Heart left ventricle (tissue), 16 donors: ENCODE data around the gene ARRDC2. TPM values are rescaled to one million over a fixed set of nuclear protein-coding genes. Genes with fewer than 3 reads are reported as not detected.
A peak's percentile ranks its signal among the peaks of the same experiment; 100 is the strongest.

Source experiments
- ATAC-seq, 4 donors: fragments of 200-7000 bp; cut with Tn5 transposase; one replicate each; pipeline ENCODE4 v1.9.1; 2020 to 2022; ENCODE audit warnings: moderate library complexity in 4 of 4, mild to moderate bottlenecking in 3 of 4, moderate number of reproducible peaks in 1 of 4
- DNase-seq, 5 donors: peaks; one replicate each; pipeline ENCODE4 v3.0.0-alpha.2; 2020
- H3K27ac ChIP-seq, 12 donors: fragments of 200-600 bp; sonication (generic) in 4 of 12; one replicate each; pipeline versions ENCODE4 v1.5.0 to v1.8.0; 2016 to 2022; ENCODE audit warnings: mild to moderate bottlenecking in 2 of 12
- H3K27me3 ChIP-seq, 9 donors: fragments of 200-600 bp; sonication (generic) in 2 of 9; one replicate each; pipeline versions ENCODE4 v1.5.1 to v1.8.0; 2016 to 2022; ENCODE audit warnings: mild to moderate bottlenecking in 3 of 9
- H3K36me3 ChIP-seq, 9 donors: fragments of 200-600 bp; sonication (generic) in 2 of 9; one replicate each; pipeline versions ENCODE4 v1.5.0 to v1.8.0; 2018 to 2022; ENCODE audit warnings: mild to moderate bottlenecking in 2 of 9
- H3K4me1 ChIP-seq, 12 donors: fragments of 200-600 bp; sonication (generic) in 4 of 12; one replicate each; pipeline versions ENCODE4 v1.5.0 to v1.8.0; 2016 to 2022; ENCODE audit warnings: mild to moderate bottlenecking in 3 of 12
- H3K4me3 ChIP-seq, 12 donors: fragments of 200-600 bp; sonication (generic) in 4 of 12; one replicate each; pipeline versions ENCODE4 v1.5.0 to v1.8.0; 2017 to 2022; ENCODE audit warnings: mild to moderate bottlenecking in 9 of 12, moderate library complexity in 4 of 12
- H3K9me3 ChIP-seq, 12 donors: fragments of 200-600 bp; sonication (generic) in 4 of 12; one replicate each; pipeline versions ENCODE4 v1.5.0 to v1.8.0; 2016 to 2022; ENCODE audit warnings: mild to moderate bottlenecking in 1 of 12
- CTCF ChIP-seq, 12 donors: fragments of 200-600 bp; sonication (generic) in 4 of 12; IDR thresholded peaks; one replicate each; pipeline versions ENCODE4 v1.5.0 to v1.8.0; 2018 to 2022; ENCODE audit warnings: antibody characterized with exemption in 12 of 12, mild to moderate bottlenecking in 5 of 12
- POLR2A ChIP-seq, 2 donors: fragments of 450-650 bp; IDR thresholded peaks; one replicate each; pipeline ENCODE4 v1.6.1; 2017; ENCODE audit warnings: antibody characterized with exemption in 2 of 2, mild to moderate bottlenecking in 2 of 2, moderate library complexity in 2 of 2
- WGBS, 4 donors: extraction: QIAGEN DNeasy Blood & Tissue Kit in 2 of 4; methylation state at CpG; one replicate each; pipeline versions ENCODE4 v1.1.5 to v1.1.7; 2013 to 2018; 5-methylcytosine and 5-hydroxymethylcytosine counted together
- intact Hi-C, 10 donors: fragments of 100-400 bp; cut with DNase I; formaldehyde crosslinking; loops; one replicate each; pipeline versions ENCODE4 v1.11.1 to v1.14.2; 2022
- polyA plus RNA-seq, 2 donors: library from polyadenylated mRNA; stranded (reverse); fragments of 200-250 nt; gene quantifications; one replicate each; pipeline ENCODE4 v1.2.3, GENCODE V29; 2013
- total RNA-seq, 9 donors: library from RNA; depleted of rRNA in 2 of 9; stranded (reverse); fragments of >200 nt in 2 of 9; fragmentation: NEBNext Ultra II Directional in 3 of 9; extraction: Animal tissue kit (Norgen Biotek cat#: 25700) in 3 of 9; gene quantifications; one replicate each; pipeline versions ENCODE4 v1.1.0 to v1.2.4, GENCODE V29; 2016 to 2023
- donor health status: ischemic (EF 13 %, LVEDD 7.1; RV severe dilation, severe dysfunction).
- donor health status: healthy with polysubstance abuse.
- donor health status: DM: no; HTN: yes; CAD: no.
- donor health status: DM: no; HTN: no; CAD: no.
- donor health status: ischemic (EF 25% LVEDD 6.9; RV normal size, moderate dysfunction).
- donor health status: ischemic (EF 25% LVEDD 5.7; RV mildly dilated, moderate dysfunction).
- donor health status: healthy.
- donor health status: DM: yes; HTN: yes; CAD: no.
- donor health status: ischemic (EF 35%, LVEDD 5.7; RV mildly dilated, moderate dysfunction).
- donor health status: nonischemic (EF 11% LVEDD 7.7; RV severe dilation, severe dysfunction).
- donor health status: DM: yes; HTN: yes; CAD: no.
- donor health status: PGD.
- donor health status: ischemic (EF 29% LVEDD 5.4; RV normal size, mild dysfunction).
- donor health status: nonischemic (EF 23%, LVEDD 6.1; RV moderate dilation, normal function).

The ARRDC2 gene
- total and polyA plus RNA-seq, 11 donors, result 5.8 to 35.5 (median 14.3) TPM

GRCh38 chr19:18014197-18014596 is 6.2 kb downstream of the ARRDC2 start:
- intact Hi-C loops, result loop anchor here in 1 of 10 donors (10.0 kb wide), 1 partner anchor 401 kb away; the partner anchor contains the start of gene SSBP4
- no peak for ATAC-seq
- Histone ChIP-seq H3K27me3 (no peaks in the 10 kb centered on the region), H3K4me1 (peaks cover 8 to 79% (median 32%) of the 10 kb centered on the region in 12 donors), H3K27ac (peak overlapping the region in 11 of 12 donors; percentile 3 to 93 (median 41)), H3K36me3 (peaks cover 0 to 63% (median 57%) of the 10 kb centered on the region in 9 donors), H3K9me3 (no peaks in the 10 kb centered on the region), H3K4me3 (no peak overlapping the region)
- WGBS, 4 donors, result 83 to 96% (median 91%) methylated on average over 6 of the region's 6 CpGs
- no peak for DNase-seq
- no peak for TF ChIP-seq CTCF (IDR thresholded peaks at IDR 0.05)
- no peak for TF ChIP-seq POLR2A (IDR thresholded peaks at IDR 0.05)

- peak overlapping the region; percentile 78 to 98 (median 88) for H3K27ac ChIP-seq
- H3K4me1 ChIP-seq, result peaks cover 18 to 83% (median 48%) of the 10 kb centered on the region in 12 donors
- no peaks in the 10 kb centered on the region for H3K27me3 ChIP-seq
- no peak for DNase-seq
- no peak overlapping the region for H3K4me3 ChIP-seq
- intact Hi-C loops, result loop anchor here in 1 of 10 donors (2.0 to 10.0 kb wide), 2 partner anchors 36 to 398 kb away; partner anchors contain the start of gene SSBP4
- H3K9me3 ChIP-seq, result no peaks in the 10 kb centered on the region
- WGBS, 4 donors, result 85 to 91% (median 89%) methylated on average over 12 to 14 of the region's 14 CpGs
- no peak for ATAC-seq
- peaks cover 0 to 41% (median 37%) of the 10 kb centered on the region in 9 donors for H3K36me3 ChIP-seq
- TF ChIP-seq CTCF (IDR thresholded peaks at IDR 0.05) (no peak), POLR2A (IDR thresholded peaks at IDR 0.05) (no peak)
These were observed 8.4 kb downstream of the ARRDC2 start for GRCh38 chr19:18016209-18016910.

- DNase-seq, result peak in 2 of 5 donors; percentile 34 to 65
- Histone ChIP-seq H3K36me3 (peaks cover 0 to 31% (median 26%) of the 10 kb centered on the region in 9 donors), H3K27me3 (no peaks in the 10 kb centered on the region), H3K9me3 (no peaks in the 10 kb centered on the region), H3K4me1 (peaks cover 18 to 89% (median 58%) of the 10 kb centered on the region in 12 donors), H3K4me3 (no peak overlapping the region), H3K27ac (peak overlapping the region; percentile 78 to 98 (median 88))
- TF ChIP-seq POLR2A (IDR thresholded peaks at IDR 0.05), result peak in 1 of 2 donors; percentile 48
- TF ChIP-seq CTCF (IDR thresholded peaks at IDR 0.05), result no peak
- peak; percentile 14 to 49 (median 30) for ATAC-seq
- intact Hi-C loops, result loop anchor here in 1 of 10 donors (2.0 to 10.0 kb wide), 2 partner anchors 35 to 397 kb away; partner anchors contain the start of gene SSBP4
- WGBS, 4 donors, result 51 to 71% (median 64%) methylated on average over 14 to 15 of the region's 15 CpGs
These were observed 9.5 kb downstream of the ARRDC2 start for GRCh38 chr19:18017275-18018083.
